Mucosa of rectum (tissue), 2 donors: ENCODE results near the gene SLC7A6OS.

Source experiments
- H3K27ac ChIP-seq, 2 donors: one replicate each; pipeline ENCODE4 v1.7.0; 2013; ENCODE audit warnings: inconsistent platforms in 2 of 2, low read depth in 2 of 2, low read length in 2 of 2
- H3K27me3 ChIP-seq, 2 donors: one replicate each; pipeline ENCODE4 v1.7.0; 2013; ENCODE audit warnings: low read length in 2 of 2; ENCODE audit not compliant: control insufficient read depth in 2 of 2, insufficient read depth in 2 of 2
- H3K36me3 ChIP-seq, 2 donors: one replicate each; pipeline ENCODE4 v1.7.0; 2013; ENCODE audit warnings: low read length in 2 of 2; ENCODE audit not compliant: control insufficient read depth in 2 of 2, insufficient read depth in 2 of 2
- H3K4me1 ChIP-seq, 2 donors: one replicate each; pipeline ENCODE4 v1.7.0; 2013; ENCODE audit warnings: low read length in 2 of 2, mild to moderate bottlenecking in 1 of 2; ENCODE audit not compliant: control insufficient read depth in 2 of 2, insufficient read depth in 2 of 2
- H3K4me3 ChIP-seq, 2 donors: one replicate each; pipeline ENCODE4 v1.7.0; 2013; ENCODE audit warnings: low read length in 2 of 2
- H3K9ac ChIP-seq, 2 donors: one replicate each; pipeline ENCODE4 v1.7.0; 2013; ENCODE audit warnings: low read length in 2 of 2, low read depth in 1 of 2, mild to moderate bottlenecking in 1 of 2
- H3K9me3 ChIP-seq, 2 donors: one replicate each; pipeline ENCODE4 v1.7.0; 2013; ENCODE audit warnings: low read length in 2 of 2; ENCODE audit not compliant: control insufficient read depth in 2 of 2
- donor health status: healthy.
- donor health status: Normal muscosa, but diverticular disease.

Gene SLC7A6OS

DNA sequence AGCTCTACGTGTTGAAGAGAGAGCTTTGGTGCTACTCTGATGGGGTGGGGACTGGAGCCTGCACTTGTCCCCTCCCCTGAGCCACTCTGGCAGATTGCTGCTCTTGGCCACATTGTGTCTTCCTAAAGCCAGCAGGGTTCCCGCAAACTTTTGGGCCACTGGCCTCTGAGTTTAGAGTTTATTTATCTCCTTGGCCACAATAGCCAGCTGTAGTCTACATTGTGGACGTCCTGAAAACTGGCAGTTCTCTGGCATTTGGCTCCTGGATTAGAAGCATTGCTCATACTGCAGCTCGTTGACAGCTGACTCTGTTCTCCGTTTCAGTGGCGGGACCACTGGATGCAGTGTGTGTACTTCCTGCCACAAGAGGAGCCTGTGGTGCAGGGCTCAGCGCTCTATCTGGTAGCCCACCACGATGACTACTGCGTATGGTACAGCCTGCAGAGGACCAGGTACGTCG lies 34.6 kb upstream of the SLC7A6OS start:
- Histone ChIP-seq H3K9ac (no peak overlapping the region), H3K27ac (no peak overlapping the region), H3K4me3 (no peak overlapping the region), H3K9me3 (no peaks in the 10 kb centered on the region), H3K27me3 (no peaks in the 10 kb centered on the region), H3K36me3 (peaks cover 26 to 75% of the 10 kb centered on the region in 2 donors), H3K4me1 (no peaks in the 10 kb centered on the region)

DNA sequence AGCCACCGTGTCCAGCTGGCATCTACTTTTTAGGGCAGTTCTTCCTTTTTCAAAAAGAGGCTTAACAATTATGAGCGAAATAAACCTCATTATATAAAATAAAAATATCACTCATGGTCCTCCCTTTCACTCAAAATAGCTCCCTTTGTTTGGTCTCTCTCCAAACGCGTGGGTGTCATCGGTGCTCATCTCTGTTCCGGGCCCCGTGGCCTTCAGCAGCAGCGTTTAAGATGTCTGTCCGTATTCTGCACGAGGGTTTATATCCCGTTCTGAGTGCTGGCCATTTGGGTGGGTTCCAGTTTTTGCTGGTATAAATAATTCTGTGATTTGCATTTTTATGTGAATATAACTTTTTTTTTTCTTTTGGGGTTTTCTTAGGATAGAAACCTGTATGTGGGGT lies 33.5 kb upstream of the SLC7A6OS start:
- Histone ChIP-seq H3K4me3 (no peak overlapping the region), H3K36me3 (peaks cover 27 to 75% of the 10 kb centered on the region in 2 donors), H3K27me3 (no peaks in the 10 kb centered on the region), H3K9ac (no peak overlapping the region), H3K27ac (no peak overlapping the region), H3K9me3 (no peaks in the 10 kb centered on the region), H3K4me1 (no peaks in the 10 kb centered on the region)

DNA sequence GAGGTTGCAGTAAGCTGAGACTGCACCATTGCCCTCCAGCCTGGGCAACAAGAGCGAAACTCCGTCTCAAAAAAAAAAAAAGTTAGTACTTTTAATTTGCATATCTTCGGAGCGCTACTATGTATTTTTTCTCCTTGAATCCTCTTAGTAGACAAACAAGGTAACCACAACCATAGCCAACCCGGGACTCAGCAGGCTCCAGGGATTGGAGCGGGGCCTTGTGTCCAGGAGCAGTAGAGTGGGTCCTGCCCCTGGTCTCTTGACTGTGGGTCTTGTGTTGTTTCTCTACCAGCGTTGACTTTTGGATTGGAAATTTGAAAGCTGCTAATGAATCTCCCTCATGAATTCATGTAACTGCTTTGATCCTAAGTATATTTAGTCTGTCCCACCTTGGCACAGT lies 32.4 kb upstream of the SLC7A6OS start:
- Histone ChIP-seq H3K27ac (no peak overlapping the region), H3K27me3 (no peaks in the 10 kb centered on the region), H3K36me3 (peaks cover 28 to 75% of the 10 kb centered on the region in 2 donors), H3K4me3 (no peak overlapping the region), H3K9me3 (no peaks in the 10 kb centered on the region), H3K9ac (no peak overlapping the region), H3K4me1 (no peaks in the 10 kb centered on the region)

DNA sequence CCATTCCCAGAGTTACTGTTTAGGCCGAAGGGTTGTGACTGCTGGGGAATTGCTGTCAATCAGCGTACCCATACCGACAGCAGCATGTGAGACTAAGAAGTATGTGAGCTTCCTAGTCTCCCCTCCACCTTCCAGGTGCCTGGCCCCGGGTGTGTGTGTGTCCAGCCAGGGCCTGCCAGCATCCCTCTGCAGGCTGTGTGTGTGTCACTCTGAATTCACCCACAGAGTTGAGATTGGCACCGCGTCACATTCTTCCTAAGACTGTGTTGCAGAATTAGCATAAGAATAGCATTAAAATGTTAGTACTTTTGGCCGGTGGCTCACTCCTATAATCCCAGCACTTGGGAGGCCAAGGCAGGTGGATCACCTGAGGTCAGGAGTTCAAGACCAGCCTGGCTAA lies 31.9 kb upstream of the SLC7A6OS start:
- Histone ChIP-seq H3K9ac (no peak overlapping the region), H3K9me3 (no peaks in the 10 kb centered on the region), H3K4me3 (no peak overlapping the region), H3K4me1 (no peaks in the 10 kb centered on the region), H3K36me3 (peaks cover 33 to 78% of the 10 kb centered on the region in 2 donors), H3K27ac (no peak overlapping the region), H3K27me3 (no peaks in the 10 kb centered on the region)

DNA sequence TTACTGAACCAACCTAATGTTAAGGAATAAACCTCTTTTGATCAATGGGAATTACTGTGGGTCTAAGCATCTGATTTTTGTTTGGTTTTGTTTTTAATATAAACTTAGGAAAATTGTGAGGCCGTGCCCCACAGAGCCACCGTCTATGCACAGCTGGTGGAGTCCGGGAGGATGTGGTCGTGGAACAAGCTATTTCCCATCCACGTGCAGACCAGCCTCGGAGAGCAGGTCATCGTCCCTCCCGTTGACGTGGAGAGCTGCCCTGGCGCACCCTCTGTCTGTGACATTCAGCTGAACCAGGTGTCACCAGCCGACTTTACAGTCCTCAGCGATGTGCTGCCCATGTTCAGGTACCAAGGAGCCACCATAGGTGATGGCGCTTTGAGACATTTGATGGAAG lies 28.5 kb upstream of the SLC7A6OS start:
- no peak overlapping the region for H3K27ac ChIP-seq
- no peaks in the 10 kb centered on the region for H3K4me1 ChIP-seq
- H3K9ac ChIP-seq, result no peak overlapping the region
- no peak overlapping the region for H3K4me3 ChIP-seq
- no peaks in the 10 kb centered on the region for H3K9me3 ChIP-seq
- H3K36me3 ChIP-seq, result peaks cover 40 to 58% of the 10 kb centered on the region in 2 donors
- H3K27me3 ChIP-seq, result no peaks in the 10 kb centered on the region

DNA sequence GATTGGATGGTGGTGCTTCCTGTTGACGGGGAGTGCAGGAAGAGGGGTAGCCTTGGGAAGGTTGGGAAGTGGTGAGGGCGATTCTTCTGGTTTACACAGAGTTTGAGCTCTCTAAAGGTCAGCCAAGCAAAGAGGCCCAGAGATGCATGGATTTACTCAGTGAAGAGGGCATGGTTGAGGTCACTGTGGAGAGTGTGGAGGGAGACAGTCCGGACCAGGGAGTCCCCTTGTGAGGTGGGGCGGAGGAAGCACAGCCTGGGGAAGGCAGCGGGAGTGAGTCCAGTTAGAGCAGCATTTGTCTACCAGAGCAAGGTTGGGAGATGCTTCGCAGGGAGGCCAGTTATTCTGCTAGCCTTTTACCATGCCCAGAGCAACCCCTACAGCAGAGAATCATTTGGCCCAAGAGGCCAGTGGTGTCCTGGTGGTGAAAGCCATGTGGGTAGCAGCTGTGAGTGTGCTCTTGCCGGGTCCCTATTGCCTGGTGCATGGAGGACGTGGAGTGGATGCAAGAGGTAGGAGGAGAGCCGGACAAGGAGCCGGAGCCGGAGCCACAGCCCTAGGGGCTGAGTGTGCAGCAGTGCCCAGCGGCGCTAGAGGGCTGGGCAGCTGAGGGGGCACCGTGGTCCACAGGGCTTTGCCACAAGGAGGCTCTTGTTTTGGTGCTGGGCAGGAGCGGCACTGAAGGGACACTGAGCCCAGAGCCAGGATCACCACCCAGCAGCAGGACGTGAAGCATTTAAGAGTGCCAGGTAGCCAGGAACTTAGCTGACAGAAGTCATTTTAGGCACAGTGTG lies 27.8 kb upstream of the SLC7A6OS start:
- Histone ChIP-seq H3K4me3 (no peak overlapping the region), H3K4me1 (peaks cover 0 to 2% of the 10 kb centered on the region in 2 donors), H3K27ac (no peak overlapping the region), H3K9me3 (no peaks in the 10 kb centered on the region), H3K27me3 (no peaks in the 10 kb centered on the region), H3K9ac (no peak overlapping the region), H3K36me3 (peaks cover 40 to 51% of the 10 kb centered on the region in 2 donors)

DNA sequence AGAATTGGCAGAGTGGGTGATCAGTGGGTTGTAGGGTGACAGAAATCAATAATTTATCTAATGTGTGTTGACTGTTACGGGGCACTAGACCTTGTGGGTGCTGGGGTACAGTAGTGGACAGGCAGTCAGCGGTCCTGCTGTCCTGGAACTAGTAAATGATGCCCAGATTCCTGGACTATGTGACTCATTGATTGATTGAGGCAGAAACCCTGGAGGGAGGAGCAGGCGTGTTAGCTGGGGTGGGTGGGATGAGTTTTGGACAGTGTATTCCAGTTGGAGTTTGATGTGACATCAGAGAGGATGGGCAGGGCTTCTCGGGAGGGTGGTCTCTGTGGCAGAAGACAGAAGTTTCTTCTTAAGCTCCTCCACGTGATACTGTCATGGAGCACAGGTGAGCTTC lies 24.4 kb upstream of the SLC7A6OS start:
- Histone ChIP-seq H3K27ac (no peak overlapping the region), H3K9ac (no peak overlapping the region), H3K36me3 (peaks cover 28 to 31% of the 10 kb centered on the region in 2 donors), H3K4me1 (peaks cover 0 to 2% of the 10 kb centered on the region in 2 donors), H3K9me3 (no peaks in the 10 kb centered on the region), H3K4me3 (no peak overlapping the region), H3K27me3 (no peaks in the 10 kb centered on the region)

DNA sequence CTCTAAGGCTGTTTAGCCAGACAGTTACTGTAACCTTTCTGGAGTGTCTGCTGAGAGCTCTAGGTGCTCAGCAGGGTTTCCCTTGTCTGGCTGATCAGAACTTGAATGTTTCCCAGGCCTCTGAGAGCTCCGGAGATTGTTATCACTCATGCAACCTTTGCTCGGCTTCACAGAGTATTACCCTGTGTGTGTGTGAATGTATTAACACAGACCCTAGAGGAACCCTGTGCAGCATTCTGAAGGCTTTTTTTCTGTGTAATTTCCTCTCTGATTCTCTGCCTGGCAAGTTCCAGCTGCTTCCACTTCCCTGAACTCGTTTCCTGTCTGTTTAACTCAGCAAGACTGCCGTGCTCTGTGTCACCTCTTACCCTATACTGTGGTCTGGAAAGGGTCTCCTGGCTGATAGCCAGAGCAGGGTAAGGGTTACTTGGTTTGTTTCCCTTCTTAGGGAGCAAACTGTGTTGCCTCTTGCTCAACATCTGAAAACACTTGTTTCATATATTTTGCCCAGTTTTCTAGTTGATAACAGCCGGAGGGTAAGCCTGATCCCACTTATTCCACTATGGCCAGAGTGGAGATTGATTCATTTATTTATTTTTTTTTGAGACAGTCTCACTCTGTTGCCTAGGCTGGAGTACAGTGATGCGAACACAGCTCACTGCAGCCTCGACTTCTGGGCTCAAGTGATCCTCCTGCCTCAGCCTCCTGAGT lies 21.8 kb upstream of the SLC7A6OS start:
- H3K27ac ChIP-seq, result peak overlapping the region in 1 of 2 donors; percentile 33

DNA sequence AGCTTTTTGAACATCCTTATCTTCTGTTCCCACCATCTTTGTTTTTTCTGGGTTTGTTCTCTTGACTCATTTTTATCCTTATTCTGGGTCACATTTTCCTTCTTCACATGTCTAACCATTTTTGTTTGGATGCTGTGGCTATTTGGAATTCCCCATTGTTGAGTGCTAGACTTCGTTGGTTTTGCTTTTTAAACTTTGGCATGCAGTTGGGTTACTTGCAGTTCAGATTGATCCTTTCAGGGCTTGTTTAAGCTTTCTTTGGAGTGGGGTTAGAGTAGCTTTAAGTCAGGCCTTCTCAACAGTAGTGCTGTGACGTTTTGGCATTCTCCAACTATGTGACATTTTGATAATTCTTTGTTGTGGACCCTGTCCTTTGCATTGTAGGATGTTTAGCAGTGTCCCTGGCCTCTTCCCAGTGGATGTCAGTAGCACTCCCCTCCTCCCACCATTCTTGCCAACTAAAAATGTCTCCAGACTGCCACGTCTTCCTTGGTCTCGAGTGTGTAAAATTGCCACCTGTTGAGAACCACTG lies 21.2 kb upstream of the SLC7A6OS start:
- H3K36me3 ChIP-seq, result peaks cover 3% of the 10 kb centered on the region in 2 donors
- H3K4me1 ChIP-seq, result peaks cover 0 to 2% of the 10 kb centered on the region in 2 donors
- H3K27ac ChIP-seq, result peak overlapping the region in 1 of 2 donors; percentile 33
- H3K9ac ChIP-seq, result no peak overlapping the region
- H3K27me3 ChIP-seq, result no peaks in the 10 kb centered on the region
- H3K4me3 ChIP-seq, result no peak overlapping the region
- no peaks in the 10 kb centered on the region for H3K9me3 ChIP-seq

More for the DNA sequence above, 21.8 kb upstream of the SLC7A6OS start:
- Histone ChIP-seq H3K4me1 (peaks cover 0 to 2% of the 10 kb centered on the region in 2 donors), H3K9me3 (no peaks in the 10 kb centered on the region), H3K36me3 (peaks cover 7% of the 10 kb centered on the region in 2 donors), H3K4me3 (no peak overlapping the region), H3K9ac (no peak overlapping the region), H3K27me3 (no peaks in the 10 kb centered on the region)

DNA sequence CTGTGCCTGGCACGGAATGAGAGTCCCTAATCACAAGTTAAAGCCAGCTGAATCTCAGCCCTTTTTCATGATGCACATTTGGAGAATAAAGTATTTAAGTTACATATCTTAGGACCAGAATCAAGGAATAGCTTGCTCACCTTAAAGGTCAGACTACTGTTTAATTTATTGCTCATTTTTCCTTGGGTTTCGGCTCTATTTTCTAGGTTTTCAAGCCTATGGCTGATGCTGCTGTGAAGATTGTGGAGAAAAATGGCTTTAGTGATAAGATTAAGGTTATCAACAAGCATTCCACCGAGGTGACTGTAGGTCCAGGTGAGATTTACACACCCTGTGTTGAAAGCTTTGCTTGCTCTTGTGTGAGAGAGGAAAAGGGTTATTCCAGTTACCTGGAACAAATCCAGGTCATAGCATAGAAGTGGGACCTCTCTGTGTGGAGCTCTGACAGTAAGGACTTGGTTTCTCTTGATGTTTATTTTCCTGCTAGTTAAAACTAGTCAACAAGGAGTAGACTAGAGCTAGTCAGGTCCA lies 18.2 kb upstream of the SLC7A6OS start:
- H3K27me3 ChIP-seq, result no peaks in the 10 kb centered on the region
- no peaks in the 10 kb centered on the region for H3K4me1 ChIP-seq
- H3K9ac ChIP-seq, result no peak overlapping the region
- H3K9me3 ChIP-seq, result no peaks in the 10 kb centered on the region
- peaks cover 13 to 23% of the 10 kb centered on the region in 2 donors for H3K36me3 ChIP-seq
- no peak overlapping the region for H3K4me3 ChIP-seq
- no peak overlapping the region for H3K27ac ChIP-seq
